Activated T-helper 2 cell treated with anti-CD3 and anti-CD28 coated beads, Interferon-gamma antibody, Interleukin-2, Interleukin-4, amounts not matched to agents 10 μg/mL and 5 μg/mL and 100 μg/mL, durations not matched to agents 14 hours and 24 hours and 36 hours (primary cell): ENCODE data around the gene WNT9A. TPM values are rescaled to one million over a fixed set of nuclear protein-coding genes. Genes with fewer than 3 reads are reported as not detected.
"Not testable (repeated sequence)": the region's sequence is repeated elsewhere in the genome, so short reads cannot be mapped to it uniquely, and the experiment has no call there.

Experiments
- DNase-seq: peaks from one replicate; pipeline ENCODE4 v3.0.0; 2021; ENCODE audit warnings: low spot score
- H3K27ac Mint-ChIP-seq: one replicate; pipeline ENCODE4 v1.8.0; 2021; ENCODE audit warnings: mixed read lengths
- H3K27me3 Mint-ChIP-seq: one replicate; pipeline ENCODE4 v1.8.0; 2021; ENCODE audit warnings: low read depth, mixed read lengths
- H3K36me3 Mint-ChIP-seq: one replicate; pipeline ENCODE4 v1.8.0; 2021; ENCODE audit warnings: low read depth, mixed read lengths
- H3K4me1 Mint-ChIP-seq: one replicate; pipeline ENCODE4 v1.8.0; 2021; ENCODE audit warnings: low read depth, mixed read lengths
- H3K4me3 Mint-ChIP-seq: one replicate; pipeline ENCODE4 v1.8.0; 2021; ENCODE audit warnings: low read depth, mild to moderate bottlenecking, moderate library complexity, mixed read lengths
- H3K9me3 Mint-ChIP-seq: one replicate; pipeline ENCODE4 v1.8.0; 2021; ENCODE audit warnings: mixed read lengths
- intact Hi-C: fragments of 100-400 bp; cut with micrococcal nuclease; formaldehyde crosslinking; loops from one replicate; pipeline ENCODE4 v1.15.1; 2023
- total RNA-seq: library from RNA; stranded (reverse); gene quantifications from 2 replicates; pipeline ENCODE4 v1.2.3, GENCODE V29; 2022

Gene WNT9A
- total RNA-seq, 1 donor from 2014 or later: 0.05 TPM

GRCh38 chr1:227967815-227968214 lies 20.1 kb upstream of the WNT9A start:
- H3K27ac Mint-ChIP-seq, H3K4me1 Mint-ChIP-seq, H3K36me3 Mint-ChIP-seq, H3K27me3 Mint-ChIP-seq, DNase-seq, H3K9me3 Mint-ChIP-seq, intact Hi-C loops, H3K4me3 Mint-ChIP-seq: not testable (repeated sequence)

DNA sequence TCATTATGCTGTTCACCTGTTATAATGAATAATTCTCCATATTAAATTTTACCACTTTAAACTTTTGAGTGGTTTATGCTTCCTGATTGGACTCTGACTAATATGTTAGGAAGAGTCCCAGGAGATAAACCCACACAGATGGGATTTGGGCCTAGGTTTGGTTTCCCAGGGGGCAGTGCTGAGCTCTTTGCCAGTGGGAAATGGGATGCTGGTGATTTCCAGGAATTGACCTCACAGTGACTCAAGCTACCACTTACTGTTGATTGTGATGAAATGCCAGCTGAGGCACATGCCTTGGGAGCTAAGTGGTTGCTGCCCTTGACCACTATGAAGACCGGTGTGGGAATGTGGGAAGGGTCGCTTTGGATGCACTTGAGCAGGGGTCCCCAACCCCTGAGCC lies 19.0 kb upstream of the WNT9A start:
- H3K4me1 Mint-ChIP-seq, H3K9me3 Mint-ChIP-seq, H3K36me3 Mint-ChIP-seq, H3K27me3 Mint-ChIP-seq, DNase-seq, intact Hi-C loops, H3K27ac Mint-ChIP-seq, H3K4me3 Mint-ChIP-seq: not testable (repeated sequence)

GRCh38 chr1:227961651-227962466 lies 14.1 kb upstream of the WNT9A start:
- no peaks in the 10 kb centered on the region for H3K9me3 Mint-ChIP-seq
- DNase-seq: no peak
- peaks cover 10% of the 10 kb centered on the region for H3K4me1 Mint-ChIP-seq
- H3K36me3 Mint-ChIP-seq: no peaks in the 10 kb centered on the region
- intact Hi-C loops: no loop called here
- peaks cover 15% of the 10 kb centered on the region for H3K27me3 Mint-ChIP-seq
- H3K4me3 Mint-ChIP-seq: no peak overlapping the region
- no peak overlapping the region for H3K27ac Mint-ChIP-seq

DNA sequence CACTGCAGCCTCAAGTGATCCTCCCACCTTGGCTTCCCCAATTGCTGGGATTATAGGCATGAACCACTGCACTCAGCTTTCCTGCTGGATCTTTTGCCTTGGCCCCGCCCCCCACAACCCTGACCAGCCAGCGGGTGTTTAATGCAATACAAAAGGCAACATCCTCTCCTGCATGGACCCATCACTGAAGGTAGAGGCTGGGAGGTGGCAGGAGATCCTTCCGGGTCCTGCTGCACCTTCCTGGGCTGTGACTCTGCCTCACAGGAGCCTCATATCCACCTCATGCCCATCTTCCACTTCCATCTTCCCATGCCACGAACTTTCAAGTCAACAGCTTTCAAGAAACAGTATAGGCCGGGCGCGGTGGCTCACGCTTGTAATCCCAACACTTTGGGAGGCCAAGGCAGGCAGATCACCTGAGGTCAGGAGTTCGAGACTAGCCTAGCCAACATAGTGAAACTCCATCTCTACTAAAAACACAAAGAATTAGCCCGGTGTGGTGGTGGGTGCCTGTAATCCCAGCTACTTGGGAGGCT lies 11.7 kb upstream of the WNT9A start:
- Mint-ChIP-seq H3K4me1 (peaks cover 10% of the 10 kb centered on the region), H3K36me3 (no peaks in the 10 kb centered on the region), H3K27me3 (peaks cover 30% of the 10 kb centered on the region), H3K27ac (no peak overlapping the region), H3K4me3 (no peak overlapping the region), H3K9me3 (no peaks in the 10 kb centered on the region)
- intact Hi-C loops: no loop called here
- no peak for DNase-seq

DNA sequence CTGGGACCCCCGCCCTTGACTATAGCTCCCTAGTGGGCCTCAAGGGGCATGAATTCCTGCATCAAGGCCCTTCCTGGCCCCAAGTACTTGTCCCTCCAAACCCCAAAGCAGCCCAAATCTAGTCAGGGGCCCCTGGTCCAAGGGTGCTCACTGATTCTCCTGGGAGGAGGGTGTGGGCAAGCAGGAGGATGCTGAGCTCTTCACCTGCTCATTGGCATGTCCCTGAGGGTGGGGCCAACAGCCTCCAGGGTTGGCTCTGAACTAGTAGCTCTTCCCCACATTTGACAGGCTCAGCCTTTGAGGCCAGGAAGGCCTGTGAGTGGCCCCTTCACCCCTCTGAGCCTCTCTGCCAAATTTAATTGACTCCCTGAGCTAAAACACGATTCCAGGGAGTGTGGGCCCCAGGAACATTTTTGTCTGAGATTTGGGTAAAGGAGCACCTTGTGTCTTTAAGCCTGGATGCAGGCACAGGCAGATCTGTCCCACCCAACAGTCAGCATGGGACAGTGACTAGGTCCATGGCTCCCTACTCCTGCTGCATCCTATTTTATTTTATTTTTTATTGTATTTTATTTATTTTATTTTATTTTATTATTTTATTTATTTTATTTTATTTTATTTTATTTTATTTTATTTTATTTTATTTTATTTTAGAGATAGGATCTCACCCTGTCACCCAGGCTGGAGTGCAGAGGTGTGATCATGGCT lies 11.0 kb upstream of the WNT9A start:
- DNase-seq: no peak
- Mint-ChIP-seq H3K36me3 (no peaks in the 10 kb centered on the region), H3K27me3 (peaks cover 33% of the 10 kb centered on the region), H3K27ac (no peak overlapping the region), H3K9me3 (no peaks in the 10 kb centered on the region), H3K4me3 (no peak overlapping the region), H3K4me1 (peaks cover 10% of the 10 kb centered on the region)
- intact Hi-C loops: no loop called here

- Mint-ChIP-seq H3K4me1 (peaks cover under 1% of the 10 kb centered on the region), H3K27ac (no peak overlapping the region), H3K4me3 (no peak overlapping the region), H3K27me3 (peaks cover 28% of the 10 kb centered on the region), H3K9me3 (no peaks in the 10 kb centered on the region), H3K36me3 (no peaks in the 10 kb centered on the region)
- no peak for DNase-seq
- intact Hi-C loops: loop anchor here (2.0 kb wide), 1 partner anchor 475 kb away; no protein-coding TSS in a partner anchor
Observed at GRCh38 chr1:227955808-227956207, 8.1 kb upstream of the WNT9A start.

GRCh38 chr1:227954163-227954850 lies 6.6 kb upstream of the WNT9A start:
- H3K4me1 Mint-ChIP-seq: no peaks in the 10 kb centered on the region
- peaks cover 35% of the 10 kb centered on the region for H3K27me3 Mint-ChIP-seq
- H3K27ac Mint-ChIP-seq: no peak overlapping the region
- DNase-seq: no peak
- no peaks in the 10 kb centered on the region for H3K36me3 Mint-ChIP-seq
- intact Hi-C loops: loop anchor here (2.0 kb wide), 1 partner anchor 474 kb away; no protein-coding TSS in a partner anchor
- no peaks in the 10 kb centered on the region for H3K9me3 Mint-ChIP-seq
- H3K4me3 Mint-ChIP-seq: no peak overlapping the region

DNA sequence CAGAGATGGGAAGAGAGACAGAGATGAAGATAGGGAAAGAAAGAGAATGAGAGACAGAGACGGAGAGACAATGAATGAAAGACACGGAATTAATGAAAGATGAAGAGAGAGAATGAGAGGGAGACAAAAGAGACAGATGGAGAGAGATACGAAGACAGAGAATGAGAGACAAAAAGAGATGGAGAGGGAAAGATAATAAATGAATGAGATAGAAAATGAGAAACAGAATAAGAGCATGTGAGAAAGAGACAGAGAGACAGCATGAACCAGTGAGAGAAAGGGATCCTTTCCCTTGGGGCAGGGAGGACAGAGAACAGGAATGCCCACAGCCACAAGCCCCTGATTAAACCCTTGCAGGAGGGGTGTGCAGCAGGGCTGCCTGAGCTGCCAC lies 5.3 kb upstream of the WNT9A start:
- DNase-seq: no peak
- Mint-ChIP-seq H3K27ac (no peak overlapping the region), H3K9me3 (no peaks in the 10 kb centered on the region), H3K36me3 (no peaks in the 10 kb centered on the region), H3K27me3 (peaks cover 39% of the 10 kb centered on the region), H3K4me1 (no peaks in the 10 kb centered on the region), H3K4me3 (no peak overlapping the region)
- intact Hi-C loops: no loop called here

DNA sequence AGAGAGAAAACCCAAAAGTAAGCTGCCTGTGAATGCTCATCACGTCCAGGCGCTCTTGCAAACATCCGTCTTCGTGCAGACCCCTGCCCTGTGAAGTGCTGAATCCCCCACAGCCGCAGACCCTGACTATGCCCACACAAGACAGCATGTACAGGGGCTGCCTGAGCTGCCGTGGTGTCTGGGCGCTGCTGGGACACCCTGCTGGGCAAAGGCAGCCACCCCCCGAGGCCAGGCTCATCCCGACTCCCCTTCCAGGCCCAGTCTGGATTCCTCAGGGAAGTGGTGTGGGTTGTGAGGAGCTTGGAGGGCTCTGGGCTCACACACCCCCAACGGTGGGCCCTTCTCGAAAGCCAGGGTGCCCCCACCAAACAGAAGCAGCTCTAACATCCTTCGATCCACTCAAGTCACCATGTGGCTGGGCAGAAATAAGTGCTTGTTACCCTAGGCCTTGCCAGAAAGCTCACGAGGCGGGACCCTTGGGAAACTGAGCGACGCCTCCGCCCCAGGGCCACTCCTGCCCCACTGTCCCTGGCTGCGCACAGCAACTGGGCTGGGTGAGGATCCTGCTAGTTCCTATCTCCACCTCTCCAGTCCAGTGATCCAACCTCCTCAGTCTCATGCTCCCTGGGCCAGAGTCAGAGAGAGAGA lies 4.8 kb upstream of the WNT9A start:
- intact Hi-C loops: no loop called here
- H3K36me3 Mint-ChIP-seq: no peaks in the 10 kb centered on the region
- no peak overlapping the region for H3K27ac Mint-ChIP-seq
- peaks cover 35% of the 10 kb centered on the region for H3K27me3 Mint-ChIP-seq
- no peaks in the 10 kb centered on the region for H3K9me3 Mint-ChIP-seq
- no peak for DNase-seq
- H3K4me3 Mint-ChIP-seq: no peak overlapping the region
- no peaks in the 10 kb centered on the region for H3K4me1 Mint-ChIP-seq

GRCh38 chr1:227951624-227952373 lies 4.1 kb upstream of the WNT9A start:
- no peaks in the 10 kb centered on the region for H3K36me3 Mint-ChIP-seq
- no peaks in the 10 kb centered on the region for H3K9me3 Mint-ChIP-seq
- intact Hi-C loops: no loop called here
- H3K4me1 Mint-ChIP-seq: no peaks in the 10 kb centered on the region
- H3K27me3 Mint-ChIP-seq: peaks cover 39% of the 10 kb centered on the region
- H3K27ac Mint-ChIP-seq: no peak overlapping the region
- no peak overlapping the region for H3K4me3 Mint-ChIP-seq
- DNase-seq: no peak

GRCh38 chr1:227950735-227951346 lies 3.1 kb upstream of the WNT9A start:
- Mint-ChIP-seq H3K36me3 (no peaks in the 10 kb centered on the region), H3K27me3 (peaks cover 40% of the 10 kb centered on the region), H3K27ac (no peak overlapping the region), H3K9me3 (no peaks in the 10 kb centered on the region), H3K4me1 (peaks cover 3% of the 10 kb centered on the region), H3K4me3 (no peak overlapping the region)
- DNase-seq: no peak
- intact Hi-C loops: no loop called here
